HepG2 (cell line): ENCODE data around the gene H2AZ1. TPM values are rescaled to one million over a fixed set of nuclear protein-coding genes. Genes with fewer than 3 reads are reported as not detected.
A peak's percentile ranks its signal among the peaks of the same experiment; 100 is the strongest.

Source experiments
- ATAC-seq: fragments of 200-7000 bp; cut with Tn5 transposase; 3 replicates; pipeline ENCODE4 v1.9.1; 2020; ENCODE audit warnings: mild to moderate bottlenecking, moderate library complexity
- BruUV-seq: library from RNA; stranded (reverse); fragments of 400-500 nt; replicated peaks from 2 replicates; lab custom pipeline; 2021; lab: Mats Ljungman, UMichigan
- CTCF ChIA-PET: fragments of 300-600 bp; formaldehyde crosslinking; extraction: SDS; loops from one replicate; lab custom pipeline; 2021; ENCODE audit warnings: low total read pairs, inconsistent platforms, low intra/inter-chr PET ratio; lab: Yijun Ruan, JAX
- POLR2A ChIA-PET: fragments of 350-600 bp; sonication (Branson Sonifier 250); formaldehyde crosslinking; loops from one replicate; lab custom pipeline; 2020; ENCODE audit warnings: antibody characterized with exemption, inconsistent platforms; lab: Yijun Ruan, JAX
- DNase-seq: peaks from one replicate; pipeline ENCODE4 v3.0.0-alpha.2; 2015; ENCODE audit warnings: low spot score
- FAIRE-seq: peaks from 3 replicates; lab custom pipeline; 2011; peaks lifted over from hg19 to GRCh38; lab: Jason Lieb, UNC
- H2AFZ ChIP-seq: one replicate; pipeline ENCODE4 v1.6.1; 2011; ENCODE audit warnings: low read length, inconsistent platforms
- H3K27ac ChIP-seq: fragments of 300-600 bp; 3 replicates; pipeline ENCODE4 v1.8.0; 2011; ENCODE audit warnings: mixed run types, mild to moderate bottlenecking, mixed read lengths, low read length, inconsistent platforms; ENCODE audit not compliant: insufficient read depth; ENCODE audit errors: extremely low read length
- H3K27me3 ChIP-seq, 2 experiments: fragments of 200-600 bp in 1 of 2; 2 replicates in 1 of 2; 3 replicates in 1 of 2; pipeline versions ENCODE4 v1.6.0 to v1.8.0; 2011; ENCODE audit warnings: low read length in 2 of 2, mild to moderate bottlenecking in 2 of 2, moderate library complexity in 2 of 2, inconsistent platforms in 1 of 2; ENCODE audit not compliant: insufficient read depth in 2 of 2, control insufficient read depth in 1 of 2
- H3K36me3 ChIP-seq, 2 experiments: fragments of 200-600 bp in 1 of 2; replicated peaks in 1 of 2; 2 replicates in 1 of 2; 3 replicates in 1 of 2; pipeline versions ENCODE4 v1.5.1 to v1.8.0; 2011; ENCODE audit warnings: low read length in 2 of 2, inconsistent platforms in 1 of 2; ENCODE audit not compliant: insufficient read depth in 2 of 2, control insufficient read depth in 1 of 2
- H3K4me1 ChIP-seq: 2 replicates; pipeline ENCODE4 v1.5.1; 2012; ENCODE audit warnings: low read length, inconsistent platforms; ENCODE audit not compliant: insufficient read depth
- H3K4me2 ChIP-seq: 2 replicates; pipeline ENCODE4 v1.6.0; 2011; ENCODE audit warnings: low read depth, low read length, inconsistent platforms
- H3K4me3 ChIP-seq, 3 experiments: fragments of 200-600 bp in 1 of 3; sonication (generic), shearing (Covaris generic) in 1 of 3; replicated peaks in 1 of 3; 2 replicates each; pipeline ENCODE4 v1.5.1; 2011 to 2016; ENCODE audit warnings: low read length in 3 of 3, inconsistent platforms in 2 of 3, low read depth in 2 of 3, mild to moderate bottlenecking in 2 of 3, control low read depth in 1 of 3, mixed read lengths in 1 of 3; ENCODE audit not compliant: insufficient read depth in 1 of 3
- H3K79me2 ChIP-seq: one replicate; pipeline ENCODE4 v1.6.1; 2011; ENCODE audit warnings: low read length, inconsistent platforms; ENCODE audit not compliant: insufficient read depth
- H3K9ac ChIP-seq: 2 replicates; pipeline ENCODE4 v1.6.0; 2011; ENCODE audit warnings: mild to moderate bottlenecking, low read depth, low read length, inconsistent platforms; ENCODE audit not compliant: insufficient read depth
- H3K9me3 ChIP-seq: 2 replicates; pipeline ENCODE4 v1.5.1; 2012; ENCODE audit warnings: mild to moderate bottlenecking, low read length
- H4K20me1 ChIP-seq: 2 replicates; pipeline ENCODE4 v1.6.0; 2011; ENCODE audit warnings: inconsistent platforms, mild to moderate bottlenecking, low read length, moderate library complexity; ENCODE audit not compliant: insufficient read depth
- PAXIP1 ChIP-seq: sonication (generic); formaldehyde crosslinking; conservative IDR thresholded peaks from 2 replicates; pipeline ENCODE4 v1.4.0; 2020; ENCODE audit warnings: mild to moderate bottlenecking, missing genetic modification reagents, moderate library complexity
- POLR2A ChIP-seq, 2 experiments: IDR thresholded peaks; 2 replicates each; pipeline ENCODE4 v1.6.1; 2011; ENCODE audit warnings: low read depth in 2 of 2, low read length in 2 of 2, mild to moderate bottlenecking in 1 of 2, moderate library complexity in 1 of 2; ENCODE audit not compliant: insufficient read depth in 1 of 2
- ZNF660 ChIP-seq: sonication (generic); formaldehyde crosslinking; IDR thresholded peaks from 2 replicates; pipeline ENCODE4 v1.5.1; 2020; ENCODE audit warnings: mild to moderate bottlenecking, low read depth, missing genetic modification reagents, borderline replicate concordance
- WGBS: methylation state at CpG from one replicate; pipeline ENCODE4 v1.1.6; 2017; ENCODE audit warnings: low lambda C conversion rate; 5-methylcytosine and 5-hydroxymethylcytosine counted together
- in situ Hi-C: cut with HindIII; loops from 2 replicates; pipeline ENCODE4 v1.10.0; 2017; ENCODE audit warnings: low pct_unique_long_range_greater_than_20kb; ENCODE audit not compliant: extremely low pct_ligation_motif_present
- intact Hi-C: fragments of 100-400 bp; cut with micrococcal nuclease; formaldehyde crosslinking; loops from one replicate; pipeline ENCODE4 v1.10.0; 2022; ENCODE audit not compliant: unreplicated experiment
- polyA plus RNA-seq, 8 experiments: library from polyadenylated mRNA; depleted of rRNA in 3 of 8; stranded (reverse) in 7 of 8; unstranded in 1 of 8; fragments of >200 nt; fragmentation: Illumina TruSeq in 4 of 8; extraction: Trizol in 4 of 8; gene quantifications; 2 replicates each; pipeline versions ENCODE4 v1.2.1 to v1.2.3, GENCODE V29; 2011 to 2016; ENCODE audit warnings: low read depth in 4 of 8, missing spikeins in 1 of 8, mixed read lengths in 1 of 8; ENCODE audit not compliant: insufficient read depth in 1 of 8
- total RNA-seq, 5 experiments: library from RNA; depleted of rRNA; stranded (reverse); fragments of >200 nt; fragmentation: Illumina TruSeq; extraction: Trizol; gene quantifications; 2 replicates each; pipeline ENCODE4 v1.2.3, GENCODE V29; 2016; ENCODE audit warnings: low read depth in 1 of 5

H2AZ1 gene
- total and polyA plus RNA-seq, 2 of the 13 experiments (the other 11 are each of a cell fraction or from before 2014, with no cell fraction given), result 301 to 574 TPM

GRCh38 chr4:99947608-99948007 is 2.5 kb downstream of the H2AZ1 start:
- TF ChIP-seq POLR2A (IDR thresholded peaks at IDR 0.05; ENCODE audit: insufficient read depth in 1 of 2, low read depth in 2 of 2, low read length in 2 of 2), result 0 out of 4 replicates have a peak, but pooled peaks of 1 of the 2 experiments have one; percentile 6
- no peak for TF ChIP-seq PAXIP1 (CRISPR knock-in tag)
- no peak for TF ChIP-seq ZNF660
- TF ChIP-seq, all 625 proteins: peak for 1
- BruUV-seq, result no TSS peak

More at GRCh38 chr4:99947608-99948007, 2.5 kb downstream of the H2AZ1 start:
- H3K27ac ChIP-seq, result peak overlapping the region; percentile 88
- DNase-seq, result no peak
- WGBS, result 85% methylated on average over 4 of the region's 4 CpGs
- H3K4me1 ChIP-seq, result peaks cover 50% of the 10 kb centered on the region
- peak overlapping the region; percentile 78; the same call in 1 of the 2 replicates for H3K9ac ChIP-seq
- in situ Hi-C loops, result loop anchor here (5.0 kb wide), 3 partner anchors 55 to 385 kb away; partner anchors contain the start of genes LAMTOR3 and TRMT10A
- H2AFZ ChIP-seq, result no peak overlapping the region
- no peak for FAIRE-seq
- H3K9me3 ChIP-seq, result no peaks in the 10 kb centered on the region
- H3K4me3 ChIP-seq, result no peak overlapping the region; a peak in 1 of 6 replicates
- no peaks in the 10 kb centered on the region; a peak in 1 of 5 replicates for H3K27me3 ChIP-seq
- no peak for ATAC-seq
- ChIA-PET CTCF (no interaction called here), POLR2A (interaction anchor here (1.2 to 2.3 kb wide), 3 partner anchors 53 to 384 kb away, joined by 4 to 20 read pairs (median 7); partner anchors contain the start of genes LAMTOR3, MTTP and TRMT10A)
- peak overlapping the region; percentile 88 for H3K4me2 ChIP-seq
- intact Hi-C loops, result no loop called here
- H3K36me3 ChIP-seq, result no peaks in the 10 kb centered on the region
- H3K79me2 ChIP-seq, result peaks cover 51% of the 10 kb centered on the region
- H4K20me1 ChIP-seq, result 0 out of 2 replicates have a peak, but pooled peaks cover 8% of the 10 kb centered on the region
